ENCODE results near the gene CFAP20DC. TPM values are rescaled to one million over a fixed set of nuclear protein-coding genes. Genes with fewer than 3 reads are reported as not detected.
"Not testable (repeated sequence)": the region's sequence is repeated elsewhere in the genome, so short reads cannot be mapped to it uniquely, and the experiment has no call there.

Gene CFAP20DC
- total RNA-seq, 1 experiment from 2014 or later, result 12.0 TPM

DNA sequence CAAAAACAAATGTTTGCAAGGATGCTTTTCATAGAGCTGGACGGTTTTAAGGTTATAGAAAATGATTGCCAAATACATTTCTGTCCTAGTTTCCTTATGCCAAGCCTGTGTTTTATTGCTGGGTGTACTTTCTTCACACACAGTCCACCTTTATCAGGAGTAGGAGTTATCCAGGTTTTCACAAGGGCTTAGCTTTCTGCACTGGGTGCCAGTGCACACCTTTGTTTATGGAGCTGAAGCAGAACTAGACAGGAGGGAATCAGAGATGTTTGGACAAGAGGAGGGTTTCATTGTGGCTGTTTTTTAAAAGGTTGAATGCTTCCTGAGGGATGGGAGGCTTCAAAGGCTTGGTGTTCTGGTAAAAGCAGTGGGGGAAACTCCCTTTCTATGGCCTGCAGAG lies 353.7 kb downstream of the CFAP20DC start:
- no peak for DNase-seq (ENCODE audit: low read depth)

DNA sequence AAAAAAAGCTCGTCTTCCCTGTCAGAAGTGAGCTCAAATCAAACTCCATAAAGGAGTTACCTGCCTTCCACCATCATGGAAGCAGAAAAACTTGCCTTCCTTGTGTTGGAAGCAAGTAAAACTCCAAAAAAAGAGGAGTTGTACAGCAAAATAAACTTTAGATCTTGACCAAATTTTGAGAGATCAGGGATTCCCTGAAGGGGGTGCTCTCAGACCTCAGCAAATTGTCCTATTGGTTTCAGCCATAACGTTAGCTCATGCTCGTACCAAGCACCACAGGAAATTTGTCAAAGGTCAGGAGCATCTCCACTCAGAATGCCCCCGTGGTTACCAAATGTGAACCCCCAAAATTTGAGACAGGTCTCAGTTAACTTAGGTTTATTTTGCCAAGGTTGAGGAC lies 354.5 kb downstream of the CFAP20DC start:
- not testable (repeated sequence) for DNase-seq (ENCODE audit: low read depth)

DNA sequence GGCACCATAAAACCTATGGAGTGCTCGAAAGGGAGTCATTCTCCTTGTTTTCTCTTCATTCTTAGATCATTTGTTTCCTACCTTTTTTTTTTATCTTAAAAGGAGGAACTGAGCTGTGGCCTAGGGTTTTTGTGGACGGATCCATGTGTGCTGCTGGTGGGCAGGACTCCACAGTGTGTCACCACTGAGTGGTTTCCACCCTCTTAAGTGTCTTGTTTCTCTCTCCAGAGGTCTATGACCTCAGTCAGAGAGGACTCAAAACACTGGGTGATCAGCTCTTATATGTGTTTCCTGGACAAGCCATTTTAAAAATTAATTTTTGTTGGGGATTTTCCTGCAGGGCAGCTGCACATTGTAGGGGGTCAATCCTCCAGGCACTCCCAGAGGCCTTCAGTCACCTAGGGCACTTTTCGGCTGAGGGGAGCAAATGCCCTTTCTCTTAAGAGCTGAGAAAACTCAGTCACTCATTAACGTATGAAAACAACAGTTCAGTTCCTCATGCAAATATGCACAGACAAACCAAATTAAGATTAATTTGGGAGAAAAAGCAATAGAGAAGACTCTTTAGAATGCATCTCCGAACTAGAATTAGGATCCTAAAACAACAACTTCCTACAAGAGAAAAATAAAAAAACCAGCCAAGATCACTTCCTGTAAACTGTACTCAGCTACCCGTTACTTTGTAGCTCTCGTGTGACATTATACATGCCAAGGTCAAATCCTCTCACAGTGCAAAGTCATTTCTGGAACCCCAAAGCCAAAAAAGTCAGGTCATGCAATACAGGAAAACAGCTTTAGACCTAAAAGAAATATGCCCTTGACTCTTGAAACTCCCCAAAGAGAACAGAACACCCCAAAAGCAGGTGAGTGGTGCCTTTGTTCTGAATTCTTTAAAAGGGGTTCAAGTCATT lies 355.6 kb downstream of the CFAP20DC start:
- no peak for DNase-seq (ENCODE audit: low read depth)

DNA sequence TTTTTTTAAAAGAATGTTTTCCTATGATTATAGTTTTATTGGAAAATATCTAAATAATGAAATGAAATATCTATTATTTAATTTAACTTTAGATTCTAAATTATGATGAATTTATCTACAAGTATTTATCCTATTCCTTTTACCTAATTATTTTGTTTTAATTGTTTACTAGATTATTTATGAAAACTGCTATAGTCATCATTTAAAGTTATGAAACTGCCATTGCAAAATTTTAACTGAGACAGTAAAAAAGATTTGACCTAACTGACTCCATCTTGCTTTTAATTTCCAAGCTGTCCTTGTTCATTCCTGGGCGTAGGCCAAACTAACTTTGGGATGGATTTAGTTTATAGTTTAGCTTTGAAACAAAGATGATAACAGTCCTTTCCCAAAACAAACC lies 357.3 kb downstream of the CFAP20DC start:
- no peak for DNase-seq (ENCODE audit: low read depth)
